ENCODE data around the gene SGSM2.

The SGSM2 gene

GRCh38 chr17:2427215-2427614 is 89.9 kb downstream of the SGSM2 start:
- DNase-seq: no peak

GRCh38 chr17:2427910-2428309 is 90.6 kb downstream of the SGSM2 start:
- DNase-seq: no peak
